K562 (cell line): ENCODE data around the gene CCNL2. TPM values are rescaled to one million over a fixed set of nuclear protein-coding genes. Genes with fewer than 3 reads are reported as not detected.

Source experiments
- ADNP ChIP-seq: fragments of 200-800 bp; sonication (Bioruptor generic); IDR thresholded peaks from 2 replicates; pipeline ENCODE4 v1.6.1; 2016; ENCODE audit warnings: missing genetic modification characterization, missing compliant biosample characterization
- ARID2 ChIP-seq: fragments of 450-650 bp; IDR thresholded peaks from 2 replicates; pipeline ENCODE4 v1.6.1; 2017; ENCODE audit warnings: antibody characterized with exemption, mild to moderate bottlenecking
- BDP1 ChIP-seq: IDR thresholded peaks from 3 replicates; pipeline ENCODE4 v1.6.1; 2011; ENCODE audit not compliant: insufficient read length, insufficient read depth
- CBX2 ChIP-seq: fragments of 200-600 bp; sonication (generic); IDR thresholded peaks from one replicate; pipeline ENCODE4 v1.6.1; 2012; ENCODE audit warnings: mild to moderate bottlenecking, low read length, inconsistent platforms; ENCODE audit not compliant: insufficient read depth, poor library complexity, severe bottlenecking
- CC2D1A ChIP-seq: fragments of 450-650 bp; IDR thresholded peaks from 2 replicates; pipeline ENCODE4 v1.6.1; 2017; ENCODE audit warnings: mild to moderate bottlenecking
- CEBPB ChIP-seq: fragments of 450-650 bp; IDR thresholded peaks from 2 replicates; pipeline ENCODE4 v1.6.1; 2016; ENCODE audit warnings: missing genetic modification characterization, missing compliant biosample characterization
- CHD1 ChIP-seq: fragments of 200-600 bp; sonication (generic); IDR thresholded peaks from one replicate; pipeline ENCODE4 v1.6.1; 2012; ENCODE audit warnings: mild to moderate bottlenecking, moderate library complexity, low read length, inconsistent platforms
- COPS2 ChIP-seq: fragments of 450-650 bp; conservative IDR thresholded peaks from 2 replicates; pipeline ENCODE4 v1.6.1; 2016; ENCODE audit warnings: mild to moderate bottlenecking, moderate library complexity
- ETV6 ChIP-seq, 3 experiments: fragments of 150-350 bp in 1 of 3; sonication (generic) in 1 of 3; formaldehyde crosslinking in 1 of 3; IDR thresholded peaks; 2 replicates each; pipeline versions ENCODE4 v1.6.1 to v1.8.0; 2014 to 2022; ENCODE audit warnings: borderline replicate concordance in 2 of 3, low read depth in 2 of 3, antibody characterized with exemption in 1 of 3, low read length in 1 of 3, mild to moderate bottlenecking in 1 of 3, missing genetic modification reagents in 1 of 3
- GATAD2B ChIP-seq: fragments of 450-650 bp; IDR thresholded peaks from 2 replicates; pipeline ENCODE4 v1.6.1; 2017; ENCODE audit warnings: mild to moderate bottlenecking, borderline replicate concordance
- HEY1 ChIP-seq: fragments of 250-450 bp; sonication (Bioruptor Pico); IDR thresholded peaks from 2 replicates; pipeline ENCODE4 v1.5.0; 2020; ENCODE audit warnings: mild to moderate bottlenecking, moderate library complexity, borderline replicate concordance
- JUNB ChIP-seq: fragments of 450-650 bp; formaldehyde crosslinking; conservative IDR thresholded peaks from 2 replicates; pipeline ENCODE4 v1.4.0; 2020; ENCODE audit warnings: mild to moderate bottlenecking
- JUND ChIP-seq, 2 experiments: IDR thresholded peaks; 2 replicates in 1 of 2; 3 replicates in 1 of 2; pipeline ENCODE4 v1.6.1; 2011; ENCODE audit warnings: borderline replicate concordance in 2 of 2, low read depth in 2 of 2, low read length in 2 of 2, improper control_type of control experiment in 1 of 2, missing biosample characterization in 1 of 2, missing genetic modification characterization in 1 of 2, missing genetic modification reagents in 1 of 2
- KLF16 ChIP-seq: IDR thresholded peaks from 2 replicates; pipeline ENCODE4 v1.6.1; 2016; ENCODE audit warnings: antibody characterized with exemption
- MEIS2 ChIP-seq: fragments of 450-650 bp; IDR thresholded peaks from 2 replicates; pipeline ENCODE4 v1.6.1; 2014; ENCODE audit warnings: mild to moderate bottlenecking; ENCODE audit not compliant: partially characterized antibody
- OTX1 ChIP-seq: fragments of 450-650 bp; formaldehyde crosslinking; IDR thresholded peaks from 2 replicates; pipeline ENCODE4 v1.4.0; 2022; ENCODE audit warnings: mild to moderate bottlenecking
- PML ChIP-seq: IDR thresholded peaks from 2 replicates; pipeline ENCODE4 v1.6.1; 2012; ENCODE audit warnings: low read length, inconsistent platforms
- SUPT5H ChIP-seq: fragments of 450-650 bp; IDR thresholded peaks from 2 replicates; pipeline ENCODE4 v1.6.1; 2016
- ZNF12 ChIP-seq: sonication (generic); formaldehyde crosslinking; IDR thresholded peaks from 2 replicates; pipeline ENCODE4 v1.4.0; 2020; ENCODE audit warnings: mild to moderate bottlenecking, missing genetic modification reagents
- ZNF282 ChIP-seq: sonication (generic); formaldehyde crosslinking; IDR thresholded peaks from 2 replicates; pipeline ENCODE4 v1.8.1; 2023; ENCODE audit warnings: missing genetic modification reagents
- ZNF445 ChIP-seq: fragments of 250-450 bp; sonication (Bioruptor Pico); IDR thresholded peaks from 2 replicates; pipeline ENCODE4 v1.4.0; 2020; ENCODE audit warnings: low read depth, mild to moderate bottlenecking, moderate library complexity
- ZNF507 ChIP-seq: conservative IDR thresholded peaks from 2 replicates; pipeline ENCODE4 v1.6.1; 2017; ENCODE audit warnings: missing genetic modification characterization, missing compliant biosample characterization
- ZNF668 ChIP-seq: fragments of 250-450 bp; sonication (Bioruptor Pico); IDR thresholded peaks from 2 replicates; pipeline ENCODE4 v1.8.0; 2022; ENCODE audit warnings: mild to moderate bottlenecking, inconsistent platforms
- ZNF764 ChIP-seq: fragments of 250-450 bp; sonication (Bioruptor Pico); IDR thresholded peaks from 2 replicates; pipeline ENCODE4 v1.4.0; 2020; ENCODE audit warnings: low read depth, mild to moderate bottlenecking, moderate library complexity
- polyA plus RNA-seq, 8 experiments: library from polyadenylated mRNA; depleted of rRNA in 4 of 8; stranded (reverse) in 5 of 8; unstranded in 3 of 8; fragments of >200 nt; fragmentation: Nextera tagmentation in 2 of 8; fragmentation: Illumina TruSeq in 1 of 8; extraction: Ambion mirVana in 2 of 8; extraction: Trizol in 1 of 8; gene quantifications; 2 replicates each; pipeline versions ENCODE4 v1.2.1 to v1.2.3, GENCODE V29; 2011 to 2014; ENCODE audit warnings: inconsistent platforms in 1 of 8, missing spikeins in 1 of 8
- total RNA-seq, 7 experiments: library from RNA; depleted of rRNA in 6 of 7; stranded (reverse); fragments of >200 nt in 6 of 7; fragmentation: Illumina TruSeq in 2 of 7; extraction: Trizol in 2 of 7; gene quantifications; 2 replicates each; pipeline versions ENCODE4 v1.2.1 to v1.2.3, GENCODE V29; 2011 to 2021; ENCODE audit warnings: low replicate concordance in 1 of 7
- TF ChIP-seq, protein P1 (sequence below): sonication (generic); formaldehyde crosslinking; IDR thresholded peaks from 2 replicates; pipeline ENCODE4 v1.8.1; 2022; ENCODE audit warnings: missing genetic modification reagents
- TF ChIP-seq, protein P2 (sequence below): IDR thresholded peaks from 2 replicates; pipeline ENCODE4 v1.6.1; 2011; ENCODE audit not compliant: insufficient read length; ENCODE audit errors: extremely low read depth

CCNL2 gene
- total and polyA plus RNA-seq, 9 of the 15 experiments (the other 6 are each of a cell fraction or from before 2014, with no cell fraction given) = 2.8 to 287 (median 94.5) TPM

DNA sequence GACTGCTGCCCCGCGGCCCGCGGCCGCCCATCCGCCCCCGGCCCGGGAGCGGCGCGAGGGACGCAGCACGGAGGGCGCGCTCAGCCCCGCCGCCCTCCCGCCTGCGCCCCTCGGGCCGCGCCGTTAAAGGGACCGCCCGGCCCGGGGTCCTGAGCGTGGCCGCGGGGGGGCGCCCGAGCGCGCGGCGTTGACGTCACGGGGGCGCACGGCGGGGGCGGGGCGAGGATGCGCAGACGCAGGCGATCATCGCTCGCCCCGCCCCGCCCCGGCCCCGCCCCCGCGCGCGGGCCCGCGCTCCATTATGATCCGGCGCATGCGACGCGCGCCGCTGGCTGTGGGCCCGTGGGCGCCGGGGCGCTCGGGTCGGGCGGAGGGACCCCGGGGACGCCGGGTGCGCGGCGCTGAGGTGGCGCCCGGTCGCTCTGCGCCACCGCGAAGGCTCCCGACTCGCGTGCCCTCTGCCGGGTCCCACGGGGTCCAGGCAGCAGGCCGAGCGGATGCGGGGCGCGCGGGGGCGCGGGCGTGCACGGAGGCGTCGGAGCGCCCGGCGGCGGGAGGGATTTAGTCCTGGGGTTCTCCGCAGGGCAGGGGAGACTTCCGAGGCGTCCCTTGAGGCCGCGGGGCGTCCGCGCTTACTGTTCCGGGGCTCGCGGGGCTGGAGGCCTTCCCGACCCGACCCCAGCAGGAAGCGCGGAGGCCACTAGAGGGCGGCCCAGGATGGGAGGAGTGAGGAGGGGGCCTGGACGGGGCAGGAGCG is 49.7 kb downstream of the CCNL2 start, which contains the start of gene DVL1 (continued):
- TF ChIP-seq ZNF668 (CRISPR knock-in tag) (no peak), ZNF507 (tag) (no peak), GATAD2B (peak; percentile 97), BDP1 (no peak), ZNF282 (CRISPR knock-in tag) (no peak), CC2D1A (no peak), ETV6 (IDR thresholded peaks at IDR 0.05; ENCODE audit: borderline replicate concordance in 1 of 2, low read depth in 2 of 2, low read length in 1 of 2) (no peak), ETV6 (CRISPR knock-in tag; IDR thresholded peaks at IDR 0.05; ENCODE audit: borderline replicate concordance) (no peak), MEIS2 (no peak), JUNB (CRISPR knock-in tag) (no peak), ZNF764 (CRISPR knock-in tag) (no peak), ZNF445 (CRISPR knock-in tag) (no peak), KLF16 (no peak), OTX1 (CRISPR knock-in tag) (no peak), ZNF12 (no peak), COPS2 (no peak), SUPT5H (no peak), PML (no peak), ADNP (tag) (no peak), JUND (IDR thresholded peaks at IDR 0.05; ENCODE audit: borderline replicate concordance, low read depth, low read length) (0 out of 2 replicates have a peak, but pooled peaks have one; percentile 2), JUND (tag; IDR thresholded peaks at IDR 0.05; ENCODE audit: borderline replicate concordance, low read depth, low read length) (no peak), CEBPB (tag) (no peak), CHD1 (no peak), ARID2 (no peak), HEY1 (no peak), CBX2 (no peak)
- TF ChIP-seq, protein P1, sequence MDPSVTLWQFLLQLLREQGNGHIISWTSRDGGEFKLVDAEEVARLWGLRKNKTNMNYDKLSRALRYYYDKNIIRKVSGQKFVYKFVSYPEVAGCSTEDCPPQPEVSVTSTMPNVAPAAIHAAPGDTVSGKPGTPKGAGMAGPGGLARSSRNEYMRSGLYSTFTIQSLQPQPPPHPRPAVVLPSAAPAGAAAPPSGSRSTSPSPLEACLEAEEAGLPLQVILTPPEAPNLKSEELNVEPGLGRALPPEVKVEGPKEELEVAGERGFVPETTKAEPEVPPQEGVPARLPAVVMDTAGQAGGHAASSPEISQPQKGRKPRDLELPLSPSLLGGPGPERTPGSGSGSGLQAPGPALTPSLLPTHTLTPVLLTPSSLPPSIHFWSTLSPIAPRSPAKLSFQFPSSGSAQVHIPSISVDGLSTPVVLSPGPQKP = no peak
- TF ChIP-seq, protein P2, sequence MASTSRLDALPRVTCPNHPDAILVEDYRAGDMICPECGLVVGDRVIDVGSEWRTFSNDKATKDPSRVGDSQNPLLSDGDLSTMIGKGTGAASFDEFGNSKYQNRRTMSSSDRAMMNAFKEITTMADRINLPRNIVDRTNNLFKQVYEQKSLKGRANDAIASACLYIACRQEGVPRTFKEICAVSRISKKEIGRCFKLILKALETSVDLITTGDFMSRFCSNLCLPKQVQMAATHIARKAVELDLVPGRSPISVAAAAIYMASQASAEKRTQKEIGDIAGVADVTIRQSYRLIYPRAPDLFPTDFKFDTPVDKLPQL = no peak
